ENCODE results near the gene SLC6A7.

DNA sequence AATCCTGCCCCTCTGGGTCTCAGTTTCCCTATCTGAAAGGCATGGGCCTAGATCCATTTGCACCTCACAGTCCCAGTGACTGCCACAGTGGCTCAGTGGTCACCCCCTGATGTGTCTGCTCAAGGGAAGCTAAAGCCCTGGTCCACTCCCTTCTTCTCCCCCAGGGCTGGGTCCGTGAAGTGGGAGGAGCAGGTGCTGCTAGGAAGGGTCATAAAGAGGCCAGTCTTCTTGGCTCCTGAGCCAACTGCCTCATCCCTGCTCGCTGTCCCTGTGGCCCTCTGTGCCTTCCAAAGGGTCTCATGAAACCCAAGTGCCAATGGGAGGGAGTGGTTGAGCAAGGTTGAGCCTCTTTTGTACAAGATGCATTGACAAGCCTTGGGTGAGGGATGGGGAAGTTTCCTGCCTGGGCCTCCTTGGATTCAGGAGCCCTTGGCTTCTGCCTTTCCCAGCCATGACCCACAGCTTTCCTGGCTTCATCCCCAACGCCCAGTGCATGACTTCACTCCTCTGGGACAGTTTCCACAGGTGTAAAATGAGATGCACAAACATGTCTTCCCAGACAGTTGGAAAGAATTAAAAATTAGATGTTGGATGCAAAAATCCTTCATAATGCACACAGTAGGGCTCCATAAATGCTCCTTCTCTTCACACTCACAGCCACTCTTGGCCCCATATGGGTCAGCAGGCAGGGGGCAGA lies 1.6 kb upstream of the SLC6A7 start:
- no peak for TF ChIP-seq TAF1 (IDR thresholded peaks at IDR 0.05; ENCODE audit: low read depth, low read length)
- TF ChIP-seq POLR2AphosphoS5 (IDR thresholded peaks at IDR 0.05; ENCODE audit: low read depth, low read length): no peak
- TF ChIP-seq POLR2A (IDR thresholded peaks at IDR 0.05; ENCODE audit: low read depth, low read length): no peak
